GM21360 (cell line): ENCODE results near the gene MOV10L1.

Source experiments
- ATAC-seq: cut with Tn5 transposase; IDR thresholded peaks from one replicate; pipeline ENCODE4 v1.9.1; 2021; ENCODE audit warnings: mild to moderate bottlenecking, moderate library complexity; ENCODE audit not compliant: unreplicated experiment

Gene MOV10L1

DNA sequence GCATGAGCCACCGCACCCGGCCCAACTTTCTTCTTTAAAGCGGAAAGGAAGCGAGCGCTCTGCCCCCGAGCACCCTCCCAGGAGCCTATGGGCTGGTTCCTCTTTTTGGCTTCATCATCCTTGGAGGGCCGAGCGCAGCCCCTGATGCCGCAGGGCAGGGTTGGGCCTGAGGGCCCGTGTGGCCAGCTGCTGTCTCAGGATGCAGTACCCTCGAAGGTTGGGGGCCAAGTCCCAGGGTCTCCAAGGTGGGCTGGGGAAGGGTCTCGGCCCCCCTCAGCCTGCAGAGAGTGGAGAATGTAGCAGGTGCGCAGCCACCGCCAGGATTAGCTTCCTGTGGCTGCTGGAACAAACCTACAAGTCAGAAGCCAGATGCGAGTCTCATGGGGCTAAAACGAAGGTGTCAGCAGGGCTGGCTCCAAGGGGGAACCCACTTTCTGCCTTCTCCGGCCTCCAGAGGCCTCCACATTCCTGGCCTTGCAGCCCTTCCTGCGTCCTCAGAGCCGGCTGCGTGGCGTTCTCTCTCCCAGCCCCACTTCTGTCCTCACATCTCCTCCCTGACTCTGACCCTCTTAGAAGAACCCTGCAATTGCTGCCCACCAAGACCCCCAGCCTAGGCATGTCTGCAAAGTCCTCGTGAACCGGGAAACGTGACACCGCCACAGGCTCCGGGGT, 83.6 kb downstream of the MOV10L1 start:
- no peak for ATAC-seq

DNA sequence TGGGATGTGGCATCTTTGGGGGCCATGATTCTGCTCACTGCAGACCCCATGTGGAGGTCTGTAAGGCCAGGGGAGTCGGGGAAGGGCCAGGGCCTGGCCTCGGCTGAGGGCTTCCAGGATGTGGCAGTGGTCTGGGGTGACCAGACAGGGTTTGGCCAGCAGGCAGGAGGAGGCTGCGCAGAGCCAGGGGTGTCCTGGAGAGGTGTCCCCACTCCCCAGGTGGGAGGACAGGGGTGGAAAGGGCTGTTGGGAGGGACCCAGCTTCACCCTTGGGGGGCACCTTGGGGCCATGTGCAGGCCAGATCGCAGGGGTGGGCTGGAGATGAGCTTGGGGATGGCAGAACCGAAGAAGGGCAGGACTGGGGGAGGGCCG, 84.2 kb downstream of the MOV10L1 start:
- no peak for ATAC-seq

DNA sequence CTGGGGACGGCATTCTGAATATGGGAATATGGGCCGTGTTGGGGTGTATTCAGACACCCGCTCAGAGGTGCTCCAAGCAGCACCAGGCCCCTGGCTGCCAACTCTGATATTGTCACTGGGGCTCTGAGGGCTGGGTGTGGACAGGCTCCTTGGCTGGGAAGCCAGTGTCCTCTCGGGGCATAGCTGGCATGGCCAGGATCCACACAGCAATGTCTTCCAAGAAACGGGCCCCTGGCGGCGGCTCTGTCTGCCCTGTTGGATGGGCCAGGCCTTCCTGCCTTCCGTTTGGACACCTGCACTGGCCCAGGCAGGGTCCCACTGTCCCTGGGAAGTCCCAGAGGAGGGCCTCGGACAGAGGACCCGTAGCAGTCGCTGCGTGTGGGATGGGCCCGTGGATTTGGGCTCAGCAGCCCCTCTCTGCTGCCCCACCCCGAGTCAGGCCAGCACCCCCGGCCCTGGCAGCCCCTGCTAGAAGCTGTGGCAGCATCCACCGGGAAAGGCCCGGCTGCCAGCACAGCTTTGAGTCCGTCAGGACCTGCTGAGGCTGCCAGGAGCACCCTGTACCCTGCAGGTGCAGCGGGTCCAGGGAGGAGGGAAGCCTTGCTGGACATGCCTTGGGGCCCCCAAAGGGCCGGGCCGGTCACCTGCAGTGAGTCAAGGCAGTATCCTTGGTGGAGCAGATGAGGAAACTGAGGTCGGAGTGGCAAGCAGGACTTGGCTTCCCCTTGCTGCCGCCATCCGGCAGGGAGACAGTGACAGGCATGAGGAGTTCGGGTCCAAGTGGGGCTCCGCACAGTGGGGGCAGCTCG, 84.8 kb downstream of the MOV10L1 start:
- no peak for ATAC-seq

DNA sequence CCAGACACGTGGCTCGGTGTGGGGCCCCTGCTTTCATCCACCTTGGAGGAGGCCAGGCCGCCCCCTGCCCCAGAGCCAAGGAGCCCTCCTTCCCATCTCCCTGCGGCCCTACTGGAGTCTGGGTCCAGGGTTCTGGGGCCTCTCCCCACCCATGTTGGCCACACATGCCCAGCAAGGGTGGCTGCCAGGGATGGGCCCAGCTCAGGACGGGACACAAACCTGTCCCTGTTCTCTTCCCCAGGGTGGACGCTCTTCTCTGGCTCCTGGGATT, 85.3 kb downstream of the MOV10L1 start:
- ATAC-seq = no peak

DNA sequence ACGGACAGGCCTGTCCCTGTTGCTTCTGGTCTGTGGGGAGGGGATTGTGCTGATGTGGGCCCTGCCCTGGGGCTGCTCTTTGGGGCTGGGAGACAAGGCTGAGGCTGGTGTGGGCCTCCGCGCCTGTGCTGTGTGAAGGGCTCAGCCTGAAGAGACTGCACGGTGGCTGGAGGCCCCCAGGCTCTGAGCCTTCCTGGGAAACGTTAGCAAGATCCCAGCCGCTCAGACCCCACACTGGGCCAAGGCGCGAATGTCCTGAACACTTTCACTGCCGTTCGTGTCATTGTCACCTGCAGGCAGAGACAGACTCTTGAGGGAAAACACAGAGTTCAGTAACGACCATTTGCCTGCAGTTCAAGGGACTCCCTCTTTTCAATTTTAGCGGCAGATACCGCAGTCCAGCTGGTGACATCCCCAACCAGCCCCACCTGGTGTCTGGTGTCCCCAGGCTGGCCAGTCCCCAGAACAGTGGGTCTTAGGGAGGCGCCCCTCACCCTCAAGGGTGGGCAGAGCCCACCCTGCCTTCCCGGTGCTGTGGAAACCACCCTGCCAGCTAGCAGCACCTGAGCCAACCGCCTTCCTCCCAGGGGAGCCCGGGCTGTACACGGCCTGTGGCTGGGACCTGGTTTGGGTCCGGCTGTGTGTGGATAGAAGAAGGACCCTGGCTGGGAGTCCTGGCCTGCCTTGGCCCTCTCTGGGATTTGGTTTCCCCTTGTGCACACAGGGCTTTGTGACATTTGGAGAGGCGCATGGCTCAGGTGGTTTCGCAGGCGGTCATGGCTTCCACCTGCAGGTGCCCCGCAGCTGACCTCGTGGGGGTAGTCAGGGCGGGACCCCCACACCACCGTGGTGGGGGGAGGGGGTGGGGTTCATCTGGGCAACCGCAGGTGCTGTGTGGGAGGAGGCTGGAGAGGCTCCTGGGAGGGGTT, 86.4 kb downstream of the MOV10L1 start:
- no peak for ATAC-seq

DNA sequence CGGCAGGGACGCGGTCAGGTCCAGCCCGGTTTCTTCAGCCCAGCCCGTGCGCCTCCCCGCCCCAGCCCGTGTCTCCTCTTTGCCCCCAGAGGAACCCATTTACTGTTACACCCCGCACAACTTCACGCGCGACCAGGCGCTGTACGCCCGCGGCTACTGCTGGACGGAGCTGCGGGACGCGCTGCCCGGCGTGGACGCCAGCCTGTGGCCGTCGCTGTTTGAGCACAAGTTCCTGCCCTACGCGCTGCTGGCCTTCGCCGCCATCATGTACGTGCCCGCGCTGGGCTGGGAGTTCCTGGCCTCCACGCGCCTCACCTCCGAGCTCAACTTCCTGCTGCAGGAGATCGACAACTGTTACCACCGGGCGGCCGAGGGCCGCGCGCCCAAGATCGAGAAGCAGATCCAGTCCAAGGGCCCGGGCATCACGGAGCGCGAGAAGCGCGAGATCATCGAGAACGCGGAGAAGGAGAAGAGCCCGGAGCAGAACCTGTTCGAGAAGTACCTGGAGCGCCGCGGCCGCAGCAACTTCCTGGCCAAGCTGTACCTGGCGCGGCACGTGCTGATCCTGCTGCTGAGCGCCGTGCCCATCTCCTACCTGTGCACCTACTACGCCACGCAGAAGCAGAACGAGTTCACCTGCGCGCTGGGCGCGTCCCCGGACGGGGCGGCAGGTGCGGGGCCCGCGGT, 87.2 kb downstream of the MOV10L1 start:
- ATAC-seq = no peak

DNA sequence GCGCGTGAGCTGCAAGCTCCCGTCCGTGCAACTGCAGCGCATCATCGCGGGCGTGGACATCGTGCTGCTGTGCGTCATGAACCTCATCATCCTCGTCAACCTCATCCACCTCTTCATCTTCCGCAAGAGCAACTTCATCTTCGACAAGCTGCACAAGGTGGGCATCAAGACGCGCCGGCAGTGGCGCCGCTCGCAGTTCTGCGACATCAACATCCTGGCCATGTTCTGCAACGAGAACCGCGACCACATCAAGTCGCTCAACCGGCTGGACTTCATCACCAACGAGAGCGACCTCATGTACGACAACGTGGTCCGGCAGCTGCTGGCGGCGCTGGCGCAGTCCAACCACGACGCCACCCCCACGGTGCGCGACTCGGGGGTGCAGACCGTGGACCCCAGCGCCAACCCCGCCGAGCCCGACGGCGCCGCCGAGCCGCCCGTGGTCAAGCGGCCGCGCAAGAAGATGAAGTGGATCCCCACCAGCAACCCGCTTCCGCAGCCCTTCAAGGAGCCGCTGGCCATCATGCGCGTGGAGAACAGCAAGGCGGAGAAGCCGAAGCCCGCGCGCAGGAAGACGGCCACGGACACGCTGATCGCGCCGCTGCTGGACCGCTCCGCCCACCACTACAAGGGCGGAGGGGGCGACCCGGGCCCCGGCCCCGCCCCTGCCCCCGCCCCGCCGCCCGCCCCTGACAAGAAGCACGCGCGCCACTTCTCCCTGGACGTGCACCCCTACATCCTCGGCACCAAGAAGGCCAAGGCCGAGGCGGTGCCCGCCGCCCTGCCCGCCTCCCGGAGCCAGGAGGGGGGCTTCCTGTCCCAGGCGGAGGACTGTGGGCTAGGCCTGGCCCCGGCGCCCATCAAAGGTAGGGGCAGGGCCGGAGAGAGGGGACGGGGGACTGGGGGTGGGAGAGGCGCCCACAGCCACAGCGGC, 88.0 kb downstream of the MOV10L1 start:
- ATAC-seq = no peak

DNA sequence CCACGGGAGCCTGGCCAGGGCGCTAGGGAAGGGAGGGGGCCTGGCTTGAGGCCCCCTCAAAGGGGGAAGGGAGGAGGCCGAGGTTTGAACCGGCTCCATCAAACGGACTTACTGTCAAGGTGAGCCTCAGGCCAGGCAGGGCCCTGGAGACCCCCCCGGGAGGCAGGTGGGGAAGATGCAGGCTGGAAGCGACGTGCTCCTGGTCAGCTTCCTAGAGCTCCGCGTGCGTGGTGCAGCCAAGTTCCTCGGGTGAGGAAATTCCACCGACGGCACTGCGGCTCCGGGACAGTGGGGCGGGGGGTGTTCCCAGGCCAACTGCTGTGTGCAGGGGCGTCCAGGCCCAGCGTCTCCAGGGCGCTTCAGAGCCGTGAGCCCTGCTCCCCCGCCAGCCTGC, 88.7 kb downstream of the MOV10L1 start:
- ATAC-seq = no peak

DNA sequence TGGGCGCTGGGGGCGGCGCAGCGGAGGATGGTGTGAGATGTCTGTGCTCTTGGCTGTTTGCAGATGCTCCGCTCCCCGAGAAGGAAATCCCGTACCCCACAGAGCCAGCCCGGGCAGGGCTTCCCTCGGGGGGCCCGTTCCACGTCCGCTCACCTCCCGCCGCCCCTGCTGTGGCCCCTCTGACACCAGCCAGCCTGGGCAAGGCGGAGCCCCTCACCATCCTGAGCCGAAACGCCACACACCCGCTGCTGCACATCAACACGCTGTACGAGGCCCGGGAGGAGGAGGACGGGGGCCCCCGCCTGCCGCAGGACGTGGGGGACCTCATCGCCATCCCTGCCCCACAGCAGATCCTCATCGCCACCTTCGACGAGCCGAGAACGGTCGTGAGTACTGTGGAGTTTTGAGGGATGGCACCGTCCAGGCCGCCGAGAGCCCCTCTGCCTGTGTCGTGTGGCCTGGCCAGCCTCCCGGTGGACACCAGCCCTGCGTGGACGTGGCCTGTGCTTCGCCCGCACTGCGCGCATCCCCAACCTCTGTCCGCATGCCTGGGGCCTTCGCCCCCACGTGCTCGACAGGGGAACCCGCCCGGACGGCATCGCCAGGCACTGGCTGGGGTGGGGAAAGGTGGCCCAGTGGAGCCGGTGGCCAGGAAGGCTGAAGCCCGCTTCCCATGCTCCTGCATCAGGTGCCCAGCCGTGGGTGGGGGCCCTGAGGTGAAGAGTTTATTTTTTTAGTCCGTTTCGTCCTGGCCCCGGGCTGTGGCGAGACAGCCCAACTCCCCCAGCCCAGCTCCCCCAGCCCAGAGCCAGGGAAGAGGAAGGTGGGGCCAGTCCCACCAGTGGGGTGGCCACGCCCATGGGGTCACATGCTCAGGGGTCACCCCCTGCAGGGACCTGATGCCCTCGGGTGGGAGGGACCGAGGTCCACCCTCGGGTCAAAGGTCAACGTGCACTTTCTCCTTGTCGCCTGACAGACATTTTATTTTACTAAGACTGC, 89.4 kb downstream of the MOV10L1 start:
- no peak for ATAC-seq

DNA sequence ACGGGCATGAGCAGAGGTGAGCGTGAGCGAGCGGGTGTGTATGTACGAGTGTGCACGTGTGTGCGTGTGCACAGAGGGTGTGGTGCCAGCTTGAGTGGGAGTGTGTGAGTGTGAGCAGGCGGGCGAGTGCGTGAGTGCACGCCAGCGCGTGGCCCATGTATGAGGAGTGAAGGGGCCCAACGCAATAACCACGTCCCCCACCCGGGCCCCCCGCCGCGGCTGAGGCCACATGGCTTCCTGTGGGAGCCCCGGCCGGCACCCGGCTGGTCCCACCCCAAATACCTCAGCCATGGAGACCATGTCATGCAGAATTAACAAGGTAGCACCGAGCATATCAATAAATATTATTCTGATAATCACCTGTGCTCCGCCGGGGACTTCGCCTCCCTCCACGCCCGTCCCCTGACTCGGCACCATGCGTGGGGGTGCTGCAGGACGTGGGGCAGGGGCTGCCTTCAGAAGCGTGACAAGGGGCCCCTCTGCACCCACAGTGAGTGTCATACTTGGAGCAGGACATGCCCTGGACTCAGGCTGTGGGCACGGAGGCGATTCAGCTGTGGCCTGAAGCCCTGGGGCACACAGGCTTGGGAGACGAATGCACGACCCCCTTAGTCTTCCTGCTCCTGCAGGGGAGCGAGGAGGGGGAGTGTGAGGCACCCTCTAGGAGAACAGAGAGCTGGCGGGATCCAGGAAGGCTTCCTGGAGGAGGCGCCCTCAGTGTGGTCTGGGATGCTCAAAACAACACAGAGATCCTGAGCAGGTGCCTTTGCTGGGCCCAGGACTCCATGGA, 90.3 kb downstream of the MOV10L1 start:
- ATAC-seq = no peak

DNA sequence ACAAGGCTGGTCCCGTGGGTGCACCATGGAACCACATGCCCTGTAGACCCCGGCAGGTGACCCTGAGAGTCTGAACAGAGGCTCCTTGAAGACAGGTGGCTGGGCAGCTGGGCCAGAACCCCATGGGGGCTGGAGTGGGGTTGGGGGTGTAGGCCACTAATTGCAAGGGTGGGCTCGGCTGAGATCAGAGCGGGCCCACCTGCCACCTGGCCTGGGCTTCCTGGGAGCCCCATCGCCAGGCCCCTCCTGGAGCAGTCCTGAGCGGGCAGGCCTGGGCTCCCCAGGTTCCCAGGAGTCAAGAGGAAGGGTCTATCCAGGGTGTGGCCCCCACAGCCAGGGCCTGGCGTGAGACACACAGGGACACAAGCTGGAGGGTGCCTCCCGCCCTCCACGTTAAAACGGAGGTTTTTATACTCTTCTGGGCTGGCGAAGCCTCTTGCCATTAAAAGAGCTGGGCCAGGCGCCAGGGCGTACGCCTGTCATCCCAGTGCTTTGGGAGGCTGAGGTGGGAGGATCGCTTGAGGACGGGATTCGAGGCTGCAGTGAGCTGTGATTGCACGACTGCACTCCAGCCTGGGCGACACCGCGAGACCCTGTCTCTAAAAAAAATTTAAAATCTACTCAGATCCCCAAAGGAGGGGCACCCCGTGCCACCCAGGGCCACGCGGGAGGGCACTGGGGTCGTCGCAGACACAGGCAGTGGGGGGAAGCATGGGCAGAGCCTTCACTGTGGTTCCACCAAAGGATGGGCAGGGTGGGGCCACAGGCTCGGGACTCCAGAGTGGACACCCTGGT, 91.1 kb downstream of the MOV10L1 start:
- ATAC-seq = no peak

DNA sequence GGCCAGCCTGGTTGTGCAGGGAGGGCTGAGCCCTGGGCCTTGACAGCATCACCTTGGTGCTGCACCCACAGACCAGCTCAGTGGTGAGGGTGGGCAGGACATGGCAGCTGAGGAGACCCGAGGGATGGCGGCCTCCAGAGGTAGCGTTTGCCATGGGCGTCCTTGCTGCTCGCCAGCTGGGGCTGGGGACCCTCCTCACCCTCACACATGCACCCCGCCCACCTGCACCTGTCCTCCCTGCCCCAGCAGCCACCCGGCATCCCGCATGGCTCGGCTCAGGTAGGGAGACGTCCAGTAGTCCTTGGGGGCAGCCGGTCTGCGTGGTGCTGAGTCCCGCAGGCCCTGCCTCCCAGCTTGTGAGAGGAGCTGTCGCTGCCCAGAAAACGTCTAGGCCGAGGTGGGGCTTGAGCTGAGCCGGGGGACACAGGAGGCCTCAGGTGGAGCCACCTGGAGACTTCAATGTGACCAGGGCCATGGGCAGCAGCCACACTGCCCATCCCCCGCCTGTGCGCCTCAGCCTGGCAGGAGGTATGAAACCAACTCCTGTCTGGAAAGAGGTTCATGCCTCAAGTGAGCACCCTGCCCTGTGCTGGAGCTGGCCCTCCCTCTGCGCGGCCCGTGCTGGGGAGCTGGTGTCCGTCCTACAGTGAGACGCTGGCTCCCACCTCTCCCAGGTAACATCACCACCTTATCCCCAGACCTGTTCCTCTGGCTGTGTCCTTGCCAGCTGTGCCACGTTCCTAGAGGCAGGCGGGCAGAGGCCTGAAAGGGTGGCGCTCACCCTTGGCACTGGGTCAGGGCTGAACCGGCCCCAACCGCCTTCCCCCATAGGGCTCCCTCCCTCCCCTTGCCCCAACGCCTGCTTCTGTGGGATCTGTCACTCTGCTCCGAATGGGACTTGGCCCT, 92.6 kb downstream of the MOV10L1 start:
- no peak for ATAC-seq

DNA sequence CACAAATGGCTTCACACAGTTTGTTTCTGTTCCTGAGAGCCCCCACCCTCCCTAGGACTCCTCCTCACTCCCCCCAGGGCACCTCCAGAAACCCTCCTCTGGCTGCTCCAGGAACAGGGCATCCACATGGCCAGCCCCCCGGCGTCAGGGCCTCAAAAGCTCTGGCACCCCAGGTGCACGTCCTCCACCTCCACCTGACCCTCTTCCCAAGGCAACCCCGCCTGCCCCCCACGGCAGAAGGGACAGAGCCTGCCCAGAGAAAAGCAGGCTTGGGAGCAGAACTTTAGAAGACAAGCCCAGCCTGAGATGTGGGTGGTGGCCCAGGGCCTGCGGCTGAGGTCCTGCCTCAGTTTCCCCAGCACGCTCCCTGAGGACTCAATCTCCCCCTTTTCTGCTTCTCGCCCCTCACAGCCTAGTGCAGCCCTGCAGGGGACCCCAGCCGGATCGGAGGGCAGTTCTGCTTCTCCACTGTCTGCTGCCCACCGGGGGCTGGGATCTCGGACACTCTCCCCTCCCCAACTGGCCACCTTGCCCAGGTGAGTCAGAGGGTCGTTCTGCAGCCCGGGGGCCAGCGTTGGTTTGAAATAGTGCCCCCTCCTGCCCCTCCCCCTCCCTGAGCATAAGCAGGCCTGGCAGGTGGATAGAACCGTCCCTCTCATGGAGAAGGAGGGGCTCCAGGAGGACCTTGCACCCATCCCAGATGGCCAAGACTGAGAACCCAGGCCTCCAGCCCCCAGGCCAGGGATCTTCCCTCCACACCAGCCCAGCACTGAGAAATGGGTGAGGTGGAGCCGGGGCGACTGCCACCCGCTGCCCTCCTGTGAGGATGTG, 93.5 kb downstream of the MOV10L1 start:
- ATAC-seq = no peak

DNA sequence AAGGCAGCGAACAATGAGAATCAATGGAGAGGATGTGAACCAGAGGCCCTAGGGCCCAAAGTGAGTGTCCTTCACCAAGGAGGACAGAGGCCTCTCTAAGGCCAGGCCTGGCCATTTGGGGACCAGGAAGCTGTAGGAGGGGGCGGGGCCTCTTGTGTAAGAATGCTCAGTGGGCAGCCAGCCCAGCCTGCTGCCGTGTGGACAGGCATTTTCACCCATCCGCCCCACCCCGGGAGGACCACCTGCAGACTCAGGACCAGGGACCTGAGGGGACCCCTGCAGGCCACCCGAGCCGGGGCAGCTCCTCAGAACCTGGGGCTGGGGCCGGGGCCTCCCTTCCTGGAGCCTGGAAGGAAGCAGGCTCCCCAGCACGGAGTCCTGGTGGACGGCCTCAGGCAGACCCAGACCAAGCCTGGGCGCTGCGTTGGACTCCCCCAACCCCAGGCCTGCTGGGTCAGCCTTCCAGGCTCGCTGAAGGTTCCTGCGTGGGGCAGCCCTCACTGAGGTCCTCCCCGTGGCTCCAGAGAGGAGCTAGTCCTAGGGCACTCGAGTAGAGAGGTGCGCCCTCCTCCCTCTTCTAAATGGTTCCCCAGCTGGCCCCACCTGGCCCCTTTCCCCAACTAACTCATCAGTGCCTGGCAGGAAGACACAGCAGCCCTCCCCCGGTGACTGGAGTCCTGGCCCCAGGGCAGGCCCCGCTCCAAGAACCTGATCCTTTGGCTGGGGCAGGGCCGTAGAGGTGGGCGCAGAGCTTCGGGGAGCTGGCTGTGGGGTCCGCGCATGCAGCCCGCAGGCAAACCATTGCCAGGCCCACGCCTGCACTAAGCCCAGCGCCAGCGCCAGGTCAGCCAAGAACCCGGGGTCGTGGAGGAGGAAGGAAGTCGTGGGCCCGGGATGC, 94.4 kb downstream of the MOV10L1 start:
- no peak for ATAC-seq
